ENCODE results near the gene TWSG1.
A peak's percentile ranks its signal among the peaks of the same experiment; 100 is the strongest.

The TWSG1 gene

DNA sequence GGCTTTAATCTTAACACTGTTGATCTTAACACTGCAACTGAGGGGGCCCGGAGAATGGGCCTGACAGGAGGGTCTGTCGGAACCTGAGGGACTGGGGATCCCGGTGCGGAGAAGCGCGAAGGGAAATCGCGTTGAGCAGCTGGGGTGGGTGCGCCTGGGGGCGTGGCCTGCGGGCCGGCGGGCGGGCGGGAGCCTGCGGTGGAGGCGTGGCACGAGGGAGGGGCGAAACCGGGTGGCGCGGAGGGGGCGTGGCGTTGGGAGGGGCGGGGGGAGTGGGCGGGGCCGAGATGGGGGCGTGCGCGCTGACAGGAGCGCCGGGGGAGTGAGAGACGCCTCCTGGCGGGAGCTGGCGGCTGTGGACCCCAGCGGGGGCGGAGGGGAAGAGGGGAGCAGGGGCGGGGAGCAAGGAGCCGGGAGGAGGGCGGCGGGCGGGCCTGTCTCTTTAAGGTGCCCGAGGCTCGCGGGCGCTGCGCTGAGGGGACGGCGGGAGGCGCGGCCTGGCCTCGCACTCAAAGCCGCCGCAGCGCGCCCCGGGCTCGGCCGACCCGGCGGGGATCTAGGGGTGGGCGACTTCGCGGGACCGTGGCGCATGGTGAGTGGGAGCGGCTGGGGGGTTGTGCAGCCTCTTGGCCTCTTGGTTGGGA is at the start of gene TWSG1:
TSS of gene TWSG1 (plus strand) at position 445 of the 644 bp plus-strand sequence. CDS start 2,457 bp downstream, outside the sequence.
- DNase-seq (ENCODE audit: low read depth): peak; percentile 87

GRCh38 chr18:9285604-9286003 is 49.0 kb upstream of the TWSG1 start:
- no peak for DNase-seq (ENCODE audit: low read depth)

- no peak for DNase-seq (ENCODE audit: low read depth)
Measured at GRCh38 chr18:9287036-9287435, 47.5 kb upstream of the TWSG1 start.

DNA sequence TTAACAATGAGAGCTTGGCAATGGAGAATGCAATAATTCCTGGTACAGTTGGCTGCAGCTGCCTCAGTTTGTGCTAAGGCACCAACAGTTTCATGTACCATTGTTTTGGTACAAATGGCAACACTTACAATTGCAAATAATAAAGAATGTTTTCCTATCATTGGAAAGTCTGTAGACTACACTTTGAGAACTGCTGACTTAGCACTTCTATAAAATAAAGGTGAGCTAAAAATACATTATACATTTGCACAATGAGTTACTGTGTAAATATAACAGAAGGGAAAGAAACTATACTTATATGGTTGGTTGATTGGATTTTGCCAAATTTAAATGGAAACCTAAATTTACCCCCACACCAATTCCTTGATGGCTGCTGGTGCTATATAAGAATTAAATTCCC is 44.9 kb upstream of the TWSG1 start:
- DNase-seq (ENCODE audit: low read depth): no peak

- DNase-seq (ENCODE audit: low read depth): no peak
Measured at GRCh38 chr18:9290156-9290555, 44.4 kb upstream of the TWSG1 start.

DNA sequence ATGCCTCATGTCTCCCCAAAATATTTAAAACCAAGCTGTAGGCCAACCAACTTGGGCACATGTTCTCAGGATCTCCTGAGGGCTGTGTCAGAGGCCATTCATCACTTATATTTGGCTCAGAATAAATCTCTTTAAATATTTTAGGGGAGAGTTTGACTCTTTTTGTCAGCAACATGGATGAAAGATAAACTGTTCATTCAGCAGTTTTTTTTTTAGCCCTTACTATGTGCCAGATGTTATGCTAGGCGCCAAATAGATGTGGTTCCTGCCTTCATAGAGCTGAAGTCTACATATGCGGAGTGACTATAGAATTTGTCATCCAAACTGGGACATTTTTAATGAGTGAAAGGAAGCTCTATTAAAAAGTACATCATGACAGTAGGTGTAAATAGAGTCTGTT is 42.5 kb upstream of the TWSG1 start:
- DNase-seq (ENCODE audit: low read depth): no peak

- DNase-seq (ENCODE audit: low read depth): no peak
Measured at GRCh38 chr18:9293948-9294347, 40.6 kb upstream of the TWSG1 start.

GRCh38 chr18:9296233-9297006 is 38.2 kb upstream of the TWSG1 start:
- DNase-seq (ENCODE audit: low read depth): no peak

- DNase-seq (ENCODE audit: low read depth): no peak
Measured at GRCh38 chr18:9297007-9297393, 37.6 kb upstream of the TWSG1 start.

DNA sequence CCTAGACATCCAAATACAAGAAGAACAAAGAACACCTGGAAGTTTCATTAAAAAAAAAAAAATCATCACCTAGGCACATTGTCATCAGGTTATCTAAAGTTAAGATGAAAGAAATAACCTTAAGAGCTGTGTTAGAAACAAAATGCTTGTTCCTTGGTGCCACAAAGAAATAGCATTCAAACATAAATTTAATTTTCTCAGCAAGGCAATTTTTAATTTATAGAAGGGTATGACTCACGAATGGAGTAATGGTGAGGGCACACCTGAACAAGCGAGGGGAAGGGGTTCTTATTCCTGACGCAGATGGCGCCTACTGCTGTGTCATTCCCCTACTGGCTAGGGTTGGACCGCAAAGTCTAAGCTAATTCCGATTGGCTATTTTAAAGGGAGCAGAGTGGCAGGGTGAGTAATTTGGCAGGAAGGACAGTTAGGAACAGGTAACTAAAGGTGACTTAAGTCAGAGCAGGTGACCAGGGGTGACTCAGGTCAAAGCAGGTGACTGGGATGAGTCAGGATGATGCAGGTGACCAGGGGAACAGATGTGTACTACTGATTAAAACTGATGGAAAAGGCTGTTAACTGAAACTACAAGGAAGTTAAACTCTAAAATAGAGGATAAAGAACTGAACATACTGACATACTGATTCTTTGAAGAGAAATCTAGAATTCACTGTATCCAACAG is 30.0 kb upstream of the TWSG1 start:
- no peak for DNase-seq (ENCODE audit: low read depth)

DNA sequence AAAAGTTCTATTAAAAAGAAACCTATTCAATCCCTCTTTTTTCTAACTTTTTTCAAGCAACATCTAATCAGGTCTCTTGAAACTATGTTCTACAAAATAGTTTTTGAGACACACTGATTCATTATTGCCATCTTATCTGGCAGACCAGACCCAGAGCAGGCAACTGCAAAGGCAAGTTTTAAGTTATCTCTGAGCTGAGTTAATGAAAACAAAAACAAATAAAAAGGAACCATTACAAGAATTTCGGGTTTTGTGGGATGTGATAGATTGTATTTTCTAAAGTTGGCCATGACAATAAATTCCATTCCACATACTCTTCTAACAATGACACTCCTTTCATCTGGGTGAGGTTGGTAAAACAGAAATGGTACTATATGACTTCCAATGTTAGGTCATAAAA is 15.2 kb upstream of the TWSG1 start:
- no peak for DNase-seq (ENCODE audit: low read depth)

GRCh38 chr18:9321017-9321452 is 13.5 kb upstream of the TWSG1 start:
- no peak for DNase-seq (ENCODE audit: low read depth)

DNA sequence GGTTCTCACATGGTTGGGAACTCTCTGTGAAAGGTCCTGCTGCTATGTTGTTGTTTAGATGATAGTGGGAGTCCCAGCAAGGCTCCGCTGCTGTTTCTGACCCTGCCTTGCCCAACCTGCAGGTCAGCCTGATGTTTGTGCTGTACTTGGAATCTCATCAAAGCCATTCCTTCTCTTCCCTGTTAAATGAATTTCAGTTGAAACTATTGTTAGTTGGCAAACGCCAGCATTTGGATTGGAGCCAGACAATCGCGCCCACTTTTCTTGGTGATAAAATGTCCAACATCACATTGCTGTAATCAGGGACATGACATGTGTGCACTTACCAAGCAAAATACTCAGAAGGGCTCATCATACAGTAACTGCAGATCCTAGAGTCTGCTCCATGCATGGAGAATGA is 12.8 kb upstream of the TWSG1 start:
- no peak for DNase-seq (ENCODE audit: low read depth)

GRCh38 chr18:9322744-9323143 is 11.8 kb upstream of the TWSG1 start:
- no peak for DNase-seq (ENCODE audit: low read depth)

DNA sequence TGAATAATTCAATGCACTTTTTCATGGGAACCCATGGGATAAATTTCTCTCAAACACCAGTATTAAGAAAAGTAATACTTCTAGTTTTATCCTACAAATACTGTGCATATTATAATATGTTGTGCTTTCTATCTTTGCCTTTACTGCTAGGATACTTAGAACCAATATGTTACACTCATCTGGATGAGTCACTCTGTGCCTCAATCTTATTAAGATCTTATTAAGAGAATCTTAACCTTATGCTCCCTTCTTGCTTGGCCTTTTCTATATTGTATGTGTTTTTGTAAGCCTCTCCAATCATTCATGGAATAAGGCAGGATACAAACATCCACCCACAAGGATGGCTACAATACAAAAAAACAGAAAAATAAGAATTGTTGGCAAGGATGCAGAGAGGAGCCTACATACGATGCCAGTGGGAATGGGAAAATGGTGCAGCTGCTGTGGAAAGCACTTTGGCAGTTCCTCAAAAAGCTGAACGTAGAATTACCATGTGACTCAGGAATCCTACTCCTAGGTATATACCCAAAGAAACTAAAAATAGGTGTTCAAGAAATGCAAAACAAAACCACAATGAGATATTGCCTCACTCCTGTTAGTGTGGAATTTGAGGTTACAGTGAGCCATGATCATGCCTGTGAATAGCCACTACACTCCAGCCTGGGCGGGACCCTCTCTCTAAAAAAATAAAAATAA is 10.7 kb upstream of the TWSG1 start:
- no peak for DNase-seq (ENCODE audit: low read depth)

DNA sequence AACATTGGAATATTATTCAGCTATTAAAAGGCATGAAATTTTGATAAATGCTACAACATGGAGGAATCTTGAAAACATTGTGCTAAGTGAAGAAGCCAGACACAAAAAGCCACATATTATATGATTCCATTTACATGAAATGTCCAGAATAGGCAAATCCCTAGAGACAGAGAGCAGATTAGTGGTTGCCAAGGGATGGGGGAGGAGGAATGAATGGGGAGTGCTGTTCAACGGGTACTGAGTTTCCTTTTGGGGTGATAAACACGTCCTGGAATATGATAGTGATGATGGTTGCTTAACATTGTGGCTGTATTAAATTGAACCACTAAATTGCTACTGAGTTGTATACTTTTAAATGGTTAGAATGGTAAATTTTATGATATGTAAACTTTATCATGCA is 8.9 kb upstream of the TWSG1 start:
- DNase-seq (ENCODE audit: low read depth): no peak

DNA sequence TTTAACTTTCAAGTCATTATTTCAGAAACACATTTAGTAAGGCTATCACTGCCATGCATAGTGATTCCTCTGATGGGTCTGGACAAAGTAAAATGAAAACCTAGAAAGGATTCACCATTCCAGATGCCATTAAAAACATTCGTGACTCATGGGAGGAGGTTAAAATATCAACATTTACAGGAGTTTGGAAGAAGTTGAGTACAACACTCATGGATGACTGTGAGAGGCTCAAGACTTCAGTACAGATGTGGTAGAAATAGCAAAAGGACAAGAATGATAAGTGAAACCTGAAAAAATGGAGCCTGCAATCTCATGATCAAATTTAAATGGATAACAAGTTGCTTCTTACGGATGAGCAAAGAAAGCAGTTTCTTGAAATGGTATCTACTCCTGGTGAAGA is 5.8 kb upstream of the TWSG1 start:
- DNase-seq (ENCODE audit: low read depth): no peak

- DNase-seq (ENCODE audit: low read depth): no peak
Measured at GRCh38 chr18:9329471-9329870, 5.1 kb upstream of the TWSG1 start.

DNA sequence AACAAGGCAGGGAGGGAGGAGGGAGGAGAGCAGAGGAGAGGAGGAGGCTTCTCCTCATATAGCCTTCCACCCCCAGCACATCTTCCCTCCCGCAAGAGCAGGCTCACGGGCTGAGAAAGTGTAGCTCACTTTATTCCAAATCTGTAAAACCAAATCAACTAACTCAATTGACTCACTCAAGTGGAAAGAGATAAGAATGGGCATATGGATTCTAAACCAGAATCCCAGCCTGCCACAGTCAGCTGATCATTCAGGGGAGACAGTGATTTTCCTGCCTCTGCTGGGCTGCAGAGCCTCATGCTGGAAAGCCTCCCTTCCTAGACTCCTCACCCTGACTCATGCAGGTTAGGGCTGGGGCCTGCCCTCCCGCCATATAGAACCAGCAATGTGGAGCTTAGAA is 4.2 kb upstream of the TWSG1 start:
- DNase-seq (ENCODE audit: low read depth): no peak

DNA sequence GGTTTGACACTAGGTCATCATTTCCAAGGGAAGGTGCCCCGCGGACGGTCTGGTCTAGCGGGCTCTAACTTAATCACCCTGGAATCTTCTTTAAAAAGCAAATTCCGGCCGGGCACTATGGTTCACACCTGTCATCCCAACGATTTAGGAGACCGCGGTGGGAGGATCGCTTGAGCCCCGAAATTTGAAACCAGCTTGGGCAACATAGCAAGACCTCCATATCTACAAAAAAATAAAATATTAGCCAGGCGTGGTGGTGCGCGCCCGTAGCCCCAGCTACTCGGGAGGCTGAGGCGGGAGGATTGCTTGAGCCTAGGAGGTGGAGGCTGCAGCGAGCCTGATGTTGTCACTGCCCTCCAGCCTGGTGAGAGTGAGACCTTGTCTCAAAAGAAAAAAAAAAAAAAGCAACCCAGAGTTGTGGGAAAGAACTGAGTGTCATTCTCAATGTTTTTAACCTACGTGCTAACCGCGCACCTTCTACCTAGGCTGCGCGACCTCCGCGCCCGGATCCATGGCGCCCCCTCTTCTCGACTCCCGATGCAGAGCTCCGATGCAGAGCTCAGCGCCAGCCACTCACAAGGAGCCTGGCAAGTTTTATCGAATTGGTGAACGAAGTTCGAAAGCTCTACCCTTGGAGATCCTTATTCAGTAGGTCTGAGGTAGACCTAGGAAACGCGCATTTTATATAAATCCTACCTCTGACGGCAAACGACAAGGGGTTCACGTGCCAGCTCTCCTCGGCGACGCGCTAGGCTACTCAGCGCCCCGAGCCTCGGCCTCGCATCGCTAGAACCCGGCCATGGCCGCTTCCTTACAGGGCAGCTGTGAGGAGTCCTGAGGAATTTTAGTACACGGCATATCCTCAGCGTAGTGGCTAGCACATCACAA is 888 bp upstream of the TWSG1 start:
- no peak for DNase-seq (ENCODE audit: low read depth)

DNA sequence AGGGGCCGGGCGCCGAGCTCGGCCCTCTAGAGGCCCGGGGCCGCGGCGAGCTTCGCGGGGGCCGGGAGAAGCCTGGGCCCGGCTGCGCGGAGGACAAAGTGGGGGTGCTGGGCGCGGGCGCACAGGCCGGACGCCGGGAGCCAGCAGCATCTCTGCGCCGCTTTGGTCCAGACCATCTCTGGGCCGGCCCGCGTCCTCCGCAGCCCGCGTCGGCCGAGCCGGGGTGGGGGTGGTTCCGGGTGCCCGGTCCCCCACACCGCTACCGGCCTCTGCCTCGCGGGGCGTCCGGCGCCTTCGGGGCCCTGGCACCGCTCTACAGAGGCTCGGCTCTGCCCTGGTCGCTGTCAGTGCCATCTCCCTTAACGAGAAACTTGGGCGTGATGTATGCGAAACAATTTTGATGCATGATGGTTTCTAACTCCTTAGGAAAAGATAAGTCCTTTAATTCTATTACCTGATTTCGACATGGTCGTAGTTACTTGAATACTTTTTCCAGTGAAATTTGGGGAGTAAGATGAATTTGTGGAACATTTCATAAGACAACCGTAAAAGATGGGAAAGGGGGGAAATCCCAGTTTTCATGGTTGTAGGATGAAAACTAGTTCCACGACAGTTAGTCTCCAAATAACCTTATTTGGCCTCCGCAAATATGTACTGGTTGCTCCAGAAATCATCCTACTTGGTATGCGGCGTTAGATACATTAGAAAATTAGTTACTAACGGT is 562 bp downstream of the TWSG1 start:
- peak; percentile 13 for DNase-seq (ENCODE audit: low read depth)
